DMS53 (cell line): ENCODE results near the gene SIN3B.

Experiments used
- DNase-seq: peaks from one replicate; lab custom pipeline; 2025; lab: John Stamatoyannopoulos, UW

The SIN3B gene

GRCh38 chr19:16824658-16825311 lies 4.4 kb upstream of the SIN3B start:
- DNase-seq = no peak

GRCh38 chr19:16825312-16826052 lies 3.7 kb upstream of the SIN3B start:
- peak; percentile 35 for DNase-seq

- no peak for DNase-seq
Measured at GRCh38 chr19:16829822-16830289, 658 bp downstream of the SIN3B start.

- no peak for DNase-seq
Measured at GRCh38 chr19:16830679-16831078, 1.5 kb downstream of the SIN3B start.

- DNase-seq = no peak
Measured at GRCh38 chr19:16831531-16831930, 2.3 kb downstream of the SIN3B start.

- DNase-seq = no peak
Measured at GRCh38 chr19:16834747-16835146, 5.5 kb downstream of the SIN3B start.

GRCh38 chr19:16836115-16837034 lies 7.2 kb downstream of the SIN3B start:
- peak; percentile 11 for DNase-seq

GRCh38 chr19:16837035-16837362 lies 7.8 kb downstream of the SIN3B start:
- DNase-seq = no peak

- DNase-seq = no peak
Measured at GRCh38 chr19:16841391-16841926, 12.3 kb downstream of the SIN3B start.

GRCh38 chr19:16846901-16847300 lies 17.7 kb downstream of the SIN3B start:
- DNase-seq = no peak

GRCh38 chr19:16847430-16847829 lies 18.2 kb downstream of the SIN3B start:
- DNase-seq = no peak

- DNase-seq = no peak
Measured at GRCh38 chr19:16849168-16849567, 20.0 kb downstream of the SIN3B start.

GRCh38 chr19:16850133-16850532 lies 20.9 kb downstream of the SIN3B start:
- no peak for DNase-seq

GRCh38 chr19:16851031-16851712 lies 22.0 kb downstream of the SIN3B start:
- DNase-seq = no peak

GRCh38 chr19:16853066-16853465 lies 23.9 kb downstream of the SIN3B start:
- no peak for DNase-seq

- no peak for DNase-seq
Measured at GRCh38 chr19:16856091-16856490, 26.9 kb downstream of the SIN3B start.

GRCh38 chr19:16859626-16860025 lies 30.4 kb downstream of the SIN3B start:
- no peak for DNase-seq

GRCh38 chr19:16860118-16860517 lies 30.9 kb downstream of the SIN3B start:
- no peak for DNase-seq

- no peak for DNase-seq
Measured at GRCh38 chr19:16861011-16861410, 31.8 kb downstream of the SIN3B start.

- DNase-seq = no peak
Measured at GRCh38 chr19:16861834-16862233, 32.6 kb downstream of the SIN3B start.

GRCh38 chr19:16862826-16863415 lies 33.7 kb downstream of the SIN3B start:
- no peak for DNase-seq
